GM13977 (cell line): ENCODE results near the gene SHB.
"Not testable (repeated sequence)": the region's sequence is repeated elsewhere in the genome, so short reads cannot be mapped to it uniquely, and the experiment has no call there.

Experiments
- DNase-seq: peaks from one replicate; pipeline ENCODE4 v3.0.0; 2012; ENCODE audit warnings: low spot score
- in situ Hi-C: fragments of 300-500 bp; cut with MboI; formaldehyde crosslinking; loops from one replicate; pipeline ENCODE4 v1.12.0; 2022; ENCODE audit warnings: low sequenced_read_pairs, low pct_unique_long_range_greater_than_20kb, mixed read lengths, inconsistent platforms; ENCODE audit not compliant: unreplicated experiment
- TF ChIP-seq, protein P1 (sequence below): IDR thresholded peaks from 2 replicates; pipeline ENCODE4 v1.5.1; 2012; ENCODE audit warnings: mild to moderate bottlenecking, control low read depth; ENCODE audit not compliant: insufficient read depth; ENCODE audit errors: extremely low read depth, missing control alignments

Gene SHB

DNA sequence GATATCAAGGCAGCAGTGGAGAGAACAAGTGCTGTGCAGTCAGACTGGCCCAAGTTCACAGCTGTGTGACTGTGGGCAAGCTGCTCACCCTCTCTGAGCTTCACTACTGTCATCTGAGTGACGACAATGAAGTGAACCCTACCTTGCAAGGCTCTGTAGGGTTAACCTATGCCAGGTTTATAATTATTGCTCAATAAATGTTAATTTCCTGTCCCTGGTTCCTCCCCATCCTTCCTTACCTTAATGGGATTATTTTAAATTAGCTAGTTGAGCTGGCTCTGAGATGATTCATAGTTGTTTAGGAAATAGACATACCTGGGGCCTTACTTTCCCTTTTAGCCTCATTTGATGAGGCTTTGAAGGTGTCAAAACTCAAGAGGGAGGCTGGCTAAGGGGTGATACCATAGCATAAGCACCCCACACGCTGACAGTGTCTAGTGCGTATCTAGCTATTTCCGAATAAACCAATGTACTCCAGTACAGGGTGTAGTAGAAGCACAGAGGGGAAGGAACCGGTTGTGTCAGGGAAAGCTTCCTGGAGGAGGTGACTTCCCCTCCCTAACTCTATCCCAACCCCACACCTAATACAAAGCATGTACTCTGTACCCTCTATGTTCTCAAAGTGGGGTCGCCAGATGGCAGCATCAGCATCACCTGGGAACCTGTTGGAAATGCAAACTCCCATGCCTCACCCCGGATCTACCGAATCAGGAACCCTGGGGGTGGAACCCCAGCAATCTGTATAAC lies 101.8 kb downstream of the SHB start:
- no peak for DNase-seq
- in situ Hi-C loops, result no loop called here
- TF ChIP-seq, protein P1, sequence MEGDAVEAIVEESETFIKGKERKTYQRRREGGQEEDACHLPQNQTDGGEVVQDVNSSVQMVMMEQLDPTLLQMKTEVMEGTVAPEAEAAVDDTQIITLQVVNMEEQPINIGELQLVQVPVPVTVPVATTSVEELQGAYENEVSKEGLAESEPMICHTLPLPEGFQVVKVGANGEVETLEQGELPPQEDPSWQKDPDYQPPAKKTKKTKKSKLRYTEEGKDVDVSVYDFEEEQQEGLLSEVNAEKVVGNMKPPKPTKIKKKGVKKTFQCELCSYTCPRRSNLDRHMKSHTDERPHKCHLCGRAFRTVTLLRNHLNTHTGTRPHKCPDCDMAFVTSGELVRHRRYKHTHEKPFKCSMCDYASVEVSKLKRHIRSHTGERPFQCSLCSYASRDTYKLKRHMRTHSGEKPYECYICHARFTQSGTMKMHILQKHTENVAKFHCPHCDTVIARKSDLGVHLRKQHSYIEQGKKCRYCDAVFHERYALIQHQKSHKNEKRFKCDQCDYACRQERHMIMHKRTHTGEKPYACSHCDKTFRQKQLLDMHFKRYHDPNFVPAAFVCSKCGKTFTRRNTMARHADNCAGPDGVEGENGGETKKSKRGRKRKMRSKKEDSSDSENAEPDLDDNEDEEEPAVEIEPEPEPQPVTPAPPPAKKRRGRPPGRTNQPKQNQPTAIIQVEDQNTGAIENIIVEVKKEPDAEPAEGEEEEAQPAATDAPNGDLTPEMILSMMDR, result no peak

DNA sequence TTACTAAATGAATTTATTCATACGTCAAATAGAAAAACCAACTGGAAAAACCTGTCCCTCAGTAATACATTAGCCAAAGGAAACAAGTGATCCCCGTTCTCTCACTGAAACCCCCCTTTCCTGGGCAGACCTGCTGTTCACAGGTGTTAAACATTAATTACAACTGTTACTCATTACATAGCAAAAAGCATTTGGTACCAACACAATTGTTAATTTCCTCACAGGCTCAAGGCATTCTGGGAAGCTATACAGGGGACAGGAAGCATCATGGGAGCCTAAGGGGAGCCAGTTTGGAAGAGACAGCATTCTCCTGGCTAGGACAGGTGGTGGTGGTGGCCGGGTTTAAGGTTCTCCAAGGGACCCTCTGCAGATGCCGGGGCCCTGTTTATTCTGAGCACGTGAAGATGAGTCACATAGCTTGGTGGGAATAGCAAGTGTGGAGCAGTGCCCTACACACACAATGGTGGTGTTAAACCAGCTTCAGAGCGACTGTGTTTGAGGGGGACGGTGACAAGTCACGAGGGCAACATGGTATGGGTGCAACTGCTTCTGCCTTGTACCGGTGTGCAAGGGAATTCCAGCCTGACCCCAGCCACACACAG lies 102.5 kb downstream of the SHB start:
- in situ Hi-C loops, result no loop called here
- TF ChIP-seq, protein P1, result no peak
- DNase-seq, result no peak

DNA sequence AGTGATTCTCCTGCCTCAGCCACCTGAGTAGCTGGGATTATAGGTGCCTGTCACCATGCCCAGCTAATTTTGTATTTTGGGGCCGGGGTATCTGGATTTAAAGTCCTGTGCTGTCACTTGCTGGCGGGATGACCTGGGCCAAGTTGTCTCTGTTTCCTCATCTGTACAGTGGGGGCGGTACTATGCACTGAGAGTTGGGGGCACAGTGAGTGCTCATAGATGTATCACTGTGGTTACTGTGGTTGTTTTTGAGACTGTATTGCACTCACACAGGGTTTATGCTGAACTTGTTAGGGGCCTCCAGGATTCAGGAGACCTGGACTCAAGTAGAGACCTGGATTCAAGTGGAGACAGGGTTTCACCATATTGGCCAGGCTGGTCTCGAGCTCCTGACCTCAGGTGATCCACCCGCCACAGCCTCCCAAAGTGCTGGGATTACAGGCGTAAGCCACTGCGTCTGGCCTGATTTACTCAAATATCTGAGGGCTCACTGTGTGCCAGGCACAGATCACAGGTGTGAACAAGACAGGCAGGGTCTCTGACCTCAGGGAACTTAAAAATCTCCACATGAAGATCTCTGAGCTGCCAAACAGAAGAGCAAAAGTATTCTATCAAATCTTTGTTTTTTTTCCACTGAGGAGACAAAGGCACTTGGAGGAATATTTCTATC lies 103.2 kb downstream of the SHB start:
- DNase-seq, in situ Hi-C loops: not testable (repeated sequence)

DNA sequence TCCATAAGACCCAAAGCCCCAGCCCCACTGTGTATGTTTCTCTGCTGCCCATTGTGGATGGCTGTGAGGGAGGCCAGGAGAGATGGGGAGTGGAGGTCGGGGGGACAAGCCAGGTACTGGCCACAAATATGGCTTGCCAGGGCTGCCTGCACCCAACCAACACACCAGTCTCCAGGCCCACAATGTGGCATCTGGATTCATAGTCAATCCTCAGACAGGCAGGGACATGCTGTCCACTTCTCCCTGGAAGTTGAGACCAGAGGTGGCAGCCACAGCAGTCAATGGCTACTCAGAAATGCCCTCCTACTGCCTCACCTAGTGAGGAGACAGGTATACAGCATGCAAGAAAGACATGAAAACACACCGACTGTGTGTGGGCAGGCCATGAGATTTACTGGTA lies 103.9 kb downstream of the SHB start:
- in situ Hi-C loops, result no loop called here
- TF ChIP-seq, protein P1, result no peak
- DNase-seq, result no peak

DNA sequence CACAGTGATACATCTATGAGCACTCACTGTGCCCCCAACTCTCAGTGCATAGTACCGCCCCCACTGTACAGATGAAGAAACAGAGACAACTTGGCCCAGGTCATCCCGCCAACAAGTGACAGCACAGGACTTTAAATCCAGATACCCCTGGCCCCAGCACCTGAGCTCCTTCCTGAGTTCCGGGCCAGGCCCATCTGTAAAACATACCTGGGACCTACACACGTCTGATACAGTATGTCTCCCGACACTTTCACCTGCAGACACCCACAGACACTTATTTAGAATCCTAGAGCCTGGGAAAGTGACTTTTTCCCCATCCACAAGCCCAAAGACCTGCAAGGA lies 104.3 kb downstream of the SHB start:
- no peak for DNase-seq
- in situ Hi-C loops, result no loop called here
- TF ChIP-seq, protein P1, result no peak

DNA sequence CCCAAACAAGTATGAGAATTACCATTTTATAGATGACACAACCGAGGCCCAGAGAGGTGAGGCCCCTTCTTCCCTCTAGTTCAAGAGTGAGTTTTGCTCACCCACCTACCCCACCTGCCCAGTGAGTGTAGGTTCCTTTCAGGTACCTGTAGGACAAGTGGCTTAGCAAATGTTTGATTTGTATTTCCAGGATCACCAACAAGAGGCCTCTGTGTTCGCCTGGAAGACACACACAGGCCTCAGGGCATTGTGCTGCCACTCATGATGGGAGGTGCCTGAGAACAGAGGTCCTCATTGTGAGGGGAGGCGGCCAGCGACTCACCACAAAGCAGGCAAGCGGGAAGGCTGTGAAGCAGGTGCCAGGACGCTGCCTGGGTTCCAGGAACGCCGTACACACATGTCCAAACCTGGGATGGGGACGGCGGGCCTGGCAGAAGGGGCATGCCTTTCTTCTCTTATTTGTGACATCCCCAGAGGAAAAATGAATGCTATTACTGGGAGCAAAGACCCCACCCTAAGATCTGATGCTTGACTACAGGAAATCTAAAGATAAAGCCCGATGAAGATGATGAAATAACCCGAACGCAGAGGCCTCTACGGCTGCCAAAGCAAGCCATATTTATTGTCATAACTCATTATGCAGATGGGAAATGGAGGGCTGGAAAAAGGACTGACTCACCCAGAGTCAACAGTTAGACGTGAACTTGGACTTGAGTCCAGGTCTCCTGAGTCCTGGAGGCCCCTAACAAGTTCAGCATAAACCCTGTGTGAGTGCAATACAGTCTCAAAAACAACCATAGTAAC lies 104.9 kb downstream of the SHB start:
- TF ChIP-seq, protein P1, result no peak
- in situ Hi-C loops, result no loop called here
- DNase-seq, result no peak
